H9 (cell line): Measurements from ENCODE around the gene FGF6. TPM values are rescaled to one million over a fixed set of nuclear protein-coding genes. Genes with fewer than 3 reads are reported as not detected.

Experiments
- DNase-seq: peaks from one replicate; pipeline ENCODE4 v3.0.0-alpha.2; 2017
- H2AFZ ChIP-seq: one replicate; pipeline ENCODE4 v1.6.1; 2013; ENCODE audit warnings: mild to moderate bottlenecking, low read length, control low read depth, moderate library complexity
- H2AK5ac ChIP-seq: 2 replicates; pipeline ENCODE4 v1.6.1; 2013; ENCODE audit warnings: low read length, control low read depth, mixed read lengths; ENCODE audit not compliant: insufficient read length
- H2BK120ac ChIP-seq: one replicate; pipeline ENCODE4 v1.6.1; 2013; ENCODE audit warnings: low read depth, mild to moderate bottlenecking, low read length, control low read depth, inconsistent platforms; ENCODE audit not compliant: poor library complexity, severe bottlenecking
- H2BK12ac ChIP-seq: 2 replicates; pipeline ENCODE4 v1.6.1; 2013; ENCODE audit warnings: low read length, control low read depth, mixed read lengths, low read depth; ENCODE audit not compliant: insufficient read length
- H2BK15ac ChIP-seq: 2 replicates; pipeline ENCODE4 v1.6.1; 2013; ENCODE audit warnings: low read depth, low read length, control low read depth
- H2BK20ac ChIP-seq: one replicate; pipeline ENCODE4 v1.6.1; 2013; ENCODE audit warnings: low read depth, mild to moderate bottlenecking, low read length, control low read depth, inconsistent platforms; ENCODE audit not compliant: poor library complexity, severe bottlenecking
- H2BK5ac ChIP-seq: 2 replicates; pipeline ENCODE4 v1.6.1; 2013; ENCODE audit warnings: low read length, control low read depth, mixed read lengths; ENCODE audit not compliant: insufficient read length
- H3K14ac ChIP-seq: 2 replicates; pipeline ENCODE4 v1.6.1; 2013; ENCODE audit warnings: low read length, control low read depth; ENCODE audit not compliant: insufficient read depth
- H3K18ac ChIP-seq: 2 replicates; pipeline ENCODE4 v1.6.1; 2013; ENCODE audit warnings: low read depth, mild to moderate bottlenecking, mixed read lengths, low read length, control low read depth; ENCODE audit not compliant: insufficient read length
- H3K23ac ChIP-seq: 2 replicates; pipeline ENCODE4 v1.6.1; 2013; ENCODE audit warnings: low read length, control low read depth, mixed read lengths, low read depth; ENCODE audit not compliant: insufficient read length
- H3K23me2 ChIP-seq: 2 replicates; pipeline ENCODE4 v1.6.1; 2013; ENCODE audit warnings: low read depth, mild to moderate bottlenecking, mixed read lengths, low read length, control low read depth; ENCODE audit not compliant: insufficient read length, poor library complexity, severe bottlenecking
- H3K27ac ChIP-seq: 2 replicates; pipeline ENCODE4 v1.5.1; 2013; ENCODE audit warnings: low read length, control low read depth, mixed read lengths, low read depth; ENCODE audit not compliant: insufficient read length
- H3K27me3 ChIP-seq: 2 replicates; pipeline ENCODE4 v1.6.1; 2013; ENCODE audit warnings: low read length, control low read depth, inconsistent platforms; ENCODE audit not compliant: insufficient read depth
- H3K4ac ChIP-seq: 2 replicates; pipeline ENCODE4 v1.6.1; 2013; ENCODE audit warnings: low read depth, mild to moderate bottlenecking, control low read depth, inconsistent platforms, low read length, moderate library complexity
- H3K4me1 ChIP-seq: 2 replicates; pipeline ENCODE4 v1.6.1; 2013; ENCODE audit warnings: low read length, control low read depth, inconsistent platforms; ENCODE audit not compliant: insufficient read depth
- H3K4me2 ChIP-seq: 2 replicates; pipeline ENCODE4 v1.6.1; 2013; ENCODE audit warnings: low read length, control low read depth, mixed read lengths; ENCODE audit not compliant: insufficient read length, insufficient read depth
- H3K56ac ChIP-seq: 2 replicates; pipeline ENCODE4 v1.6.1; 2013; ENCODE audit warnings: low read depth, mild to moderate bottlenecking, mixed read lengths, low read length, control low read depth; ENCODE audit not compliant: insufficient read length
- H3K79me1 ChIP-seq: 2 replicates; pipeline ENCODE4 v1.6.1; 2013; ENCODE audit warnings: low read depth, mild to moderate bottlenecking, moderate library complexity, low read length, control low read depth, inconsistent platforms; ENCODE audit not compliant: insufficient read depth, poor library complexity, severe bottlenecking
- H3K79me2 ChIP-seq: 2 replicates; pipeline ENCODE4 v1.6.1; 2013; ENCODE audit warnings: low read length, control low read depth, inconsistent platforms; ENCODE audit not compliant: insufficient read depth
- H3K9ac ChIP-seq: 2 replicates; pipeline ENCODE4 v1.6.1; 2013; ENCODE audit warnings: low read length, control low read depth, mixed read lengths; ENCODE audit not compliant: insufficient read length; ENCODE audit errors: extremely low read depth
- H3K9me3 ChIP-seq: one replicate; pipeline ENCODE4 v1.6.1; 2013; ENCODE audit warnings: low read depth, low read length, inconsistent platforms; ENCODE audit not compliant: control insufficient read depth
- H3T11ph ChIP-seq: one replicate; pipeline ENCODE4 v1.6.1; 2013; ENCODE audit warnings: mild to moderate bottlenecking, low read length, control low read depth, inconsistent platforms
- H4K20me1 ChIP-seq: one replicate; pipeline ENCODE4 v1.6.1; 2013; ENCODE audit not compliant: control insufficient read depth, insufficient read length, insufficient read depth
- H4K5ac ChIP-seq: 2 replicates; pipeline ENCODE4 v1.6.1; 2013; ENCODE audit warnings: low read depth, mild to moderate bottlenecking, mixed read lengths, low read length, control low read depth; ENCODE audit not compliant: insufficient read length
- H4K8ac ChIP-seq: replicated peaks from 2 replicates; pipeline ENCODE4 v1.6.1; 2013; ENCODE audit warnings: low read length, control low read depth, mixed read lengths, low read depth; ENCODE audit not compliant: insufficient read length
- H4K91ac ChIP-seq: 2 replicates; pipeline ENCODE4 v1.6.1; 2013; ENCODE audit warnings: low read depth, mild to moderate bottlenecking, moderate library complexity, mixed read lengths, low read length, control low read depth; ENCODE audit not compliant: insufficient read length
- H3K27ac Mint-ChIP-seq, 3 experiments: 2 replicates in 2 of 3; 3 replicates in 1 of 3; pipeline ENCODE4 v1.8.0; 2020 to 2021; ENCODE audit warnings: mixed read lengths in 3 of 3, mild to moderate bottlenecking in 1 of 3, moderate library complexity in 1 of 3
- H3K27me3 Mint-ChIP-seq: 2 replicates; pipeline ENCODE4 v1.8.0; 2021; ENCODE audit warnings: low read depth, mild to moderate bottlenecking, moderate library complexity, mixed read lengths
- H3K36me3 Mint-ChIP-seq, 3 experiments: 2 replicates in 2 of 3; 3 replicates in 1 of 3; pipeline ENCODE4 v1.8.0; 2020 to 2021; ENCODE audit warnings: low read depth in 3 of 3, mixed read lengths in 3 of 3; ENCODE audit not compliant: insufficient read depth in 1 of 3
- H3K4me1 Mint-ChIP-seq, 2 experiments: 2 replicates each; pipeline ENCODE4 v1.8.0; 2020; ENCODE audit warnings: mixed read lengths in 2 of 2
- H3K4me3 Mint-ChIP-seq, 2 experiments: 2 replicates in 1 of 2; 3 replicates in 1 of 2; pipeline ENCODE4 v1.8.0; 2020 to 2021; ENCODE audit warnings: mild to moderate bottlenecking in 2 of 2, mixed read lengths in 2 of 2, moderate library complexity in 1 of 2
- H3K9me3 Mint-ChIP-seq, 2 experiments: 2 replicates in 1 of 2; 3 replicates in 1 of 2; pipeline ENCODE4 v1.8.0; 2020; ENCODE audit warnings: mild to moderate bottlenecking in 2 of 2, mixed read lengths in 2 of 2, moderate library complexity in 1 of 2
- WGBS: extraction: QIAGEN DNeasy Blood & Tissue Kit; methylation state at CpG from one replicate; pipeline ENCODE4 v1.1.7; 2013; ENCODE audit warnings: missing lambda C conversion rate, low lambda C conversion rate, mixed read lengths; ENCODE audit not compliant: insufficient read length; ENCODE audit errors: extremely low coverage; 5-methylcytosine and 5-hydroxymethylcytosine counted together
- total RNA-seq: library from RNA; stranded (reverse); gene quantifications from 2 replicates; pipeline ENCODE4 v1.2.1, GENCODE V29; 2021
- TF ChIP-seq, protein P1 (sequence below): fragments of 200-600 bp; sonication (generic); conservative IDR thresholded peaks from 3 replicates; pipeline ENCODE4 v1.8.0; 2021; ENCODE audit warnings: antibody characterized with exemption, mild to moderate bottlenecking

Gene FGF6
- total RNA-seq, 1 experiment from 2014 or later, result not detected

DNA sequence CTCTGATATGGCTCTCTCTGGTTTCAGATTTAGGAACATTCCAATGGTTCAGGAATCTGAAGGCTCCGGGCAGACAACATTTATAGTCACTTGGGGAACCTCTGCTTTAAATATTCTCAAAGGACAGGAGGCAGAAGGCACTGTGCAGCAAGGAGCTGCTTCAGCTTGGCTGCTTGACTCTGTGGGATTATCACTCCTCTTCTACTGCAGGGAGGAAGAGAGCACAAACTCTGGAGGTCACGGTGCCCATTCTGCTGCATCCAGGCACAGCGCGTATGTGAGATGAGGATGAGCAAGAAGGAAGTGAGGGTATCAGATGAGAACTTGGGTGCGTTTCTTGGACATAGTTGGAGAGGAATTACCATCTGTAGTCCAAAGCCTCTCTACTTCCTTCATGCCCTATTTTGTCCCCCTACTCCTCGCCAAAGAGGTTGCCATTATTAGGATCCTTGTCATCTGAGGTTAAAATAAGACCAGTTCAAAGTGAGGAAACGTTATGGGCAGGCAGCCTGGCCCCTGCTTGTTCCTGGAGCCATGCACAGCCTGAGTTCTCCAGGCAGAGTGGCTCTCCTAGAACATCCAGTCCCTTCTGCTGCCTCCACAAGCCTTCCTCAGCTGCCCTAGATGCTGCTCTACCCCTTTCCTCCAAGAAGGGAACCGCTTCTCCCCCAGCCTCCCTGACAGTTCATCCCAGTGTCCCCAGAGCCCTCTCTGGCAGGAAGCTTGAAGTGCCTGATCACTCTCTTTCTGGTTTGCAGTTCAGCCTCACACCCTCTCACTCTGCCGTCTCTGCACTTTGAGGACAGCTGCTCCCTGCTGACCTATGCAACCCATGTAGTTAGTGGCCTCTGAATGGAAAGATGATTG is 12.5 kb downstream of the FGF6 start:
- peaks cover 13% of the 10 kb centered on the region for H3K27me3 Mint-ChIP-seq
- no peaks in the 10 kb centered on the region for H3K9me3 Mint-ChIP-seq
- H3K27ac Mint-ChIP-seq, result no peak overlapping the region
- no peaks in the 10 kb centered on the region for H3K9me3 ChIP-seq
- H2AFZ ChIP-seq, result no peak overlapping the region
- H2BK5ac ChIP-seq, result no peak overlapping the region
- no peak overlapping the region for H3K56ac ChIP-seq
- no peak overlapping the region; the same call in 1 of the 2 replicates for H3K14ac ChIP-seq
- H3K23ac ChIP-seq, result no peak overlapping the region
- H3K4me3 Mint-ChIP-seq, result no peak overlapping the region
- H4K20me1 ChIP-seq, result no peaks in the 10 kb centered on the region
- TF ChIP-seq, protein P1, sequence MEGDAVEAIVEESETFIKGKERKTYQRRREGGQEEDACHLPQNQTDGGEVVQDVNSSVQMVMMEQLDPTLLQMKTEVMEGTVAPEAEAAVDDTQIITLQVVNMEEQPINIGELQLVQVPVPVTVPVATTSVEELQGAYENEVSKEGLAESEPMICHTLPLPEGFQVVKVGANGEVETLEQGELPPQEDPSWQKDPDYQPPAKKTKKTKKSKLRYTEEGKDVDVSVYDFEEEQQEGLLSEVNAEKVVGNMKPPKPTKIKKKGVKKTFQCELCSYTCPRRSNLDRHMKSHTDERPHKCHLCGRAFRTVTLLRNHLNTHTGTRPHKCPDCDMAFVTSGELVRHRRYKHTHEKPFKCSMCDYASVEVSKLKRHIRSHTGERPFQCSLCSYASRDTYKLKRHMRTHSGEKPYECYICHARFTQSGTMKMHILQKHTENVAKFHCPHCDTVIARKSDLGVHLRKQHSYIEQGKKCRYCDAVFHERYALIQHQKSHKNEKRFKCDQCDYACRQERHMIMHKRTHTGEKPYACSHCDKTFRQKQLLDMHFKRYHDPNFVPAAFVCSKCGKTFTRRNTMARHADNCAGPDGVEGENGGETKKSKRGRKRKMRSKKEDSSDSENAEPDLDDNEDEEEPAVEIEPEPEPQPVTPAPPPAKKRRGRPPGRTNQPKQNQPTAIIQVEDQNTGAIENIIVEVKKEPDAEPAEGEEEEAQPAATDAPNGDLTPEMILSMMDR, result no peak
- H3K27me3 ChIP-seq, result no peaks in the 10 kb centered on the region
- no peaks in the 10 kb centered on the region for H3K23me2 ChIP-seq
- no peak overlapping the region for H4K5ac ChIP-seq
- H3K18ac ChIP-seq, result no peak overlapping the region
- H3T11ph ChIP-seq, result no peak overlapping the region
- peak; percentile 34 for DNase-seq
- no peak overlapping the region for H4K91ac ChIP-seq
- no peak overlapping the region for H3K4me2 ChIP-seq
- no peak overlapping the region for H2BK12ac ChIP-seq
- no peak overlapping the region for H3K4ac ChIP-seq
- WGBS, result no CpG with 5 or more reads among the region's 9 CpGs
- H2AK5ac ChIP-seq, result no peak overlapping the region
- H3K27ac ChIP-seq, result no peak overlapping the region
- H3K79me1 ChIP-seq, result no peaks in the 10 kb centered on the region
- no peaks in the 10 kb centered on the region for H3K79me2 ChIP-seq
- no peak overlapping the region for H3K9ac ChIP-seq
- no peak overlapping the region for H2BK20ac ChIP-seq
- H2BK15ac ChIP-seq, result no peak overlapping the region
- no peaks in the 10 kb centered on the region; a peak in 1 of 7 replicates for H3K36me3 Mint-ChIP-seq
- no peak overlapping the region for H4K8ac ChIP-seq
- H2BK120ac ChIP-seq, result no peak overlapping the region
- 0 out of 2 replicates have a peak, but pooled peaks cover 2% of the 10 kb centered on the region for H3K4me1 ChIP-seq
- peaks cover 4 to 21% of the 10 kb centered on the region in 2 experiments for H3K4me1 Mint-ChIP-seq
